ENCODE measurements around the gene SPOUT1.

DNA sequence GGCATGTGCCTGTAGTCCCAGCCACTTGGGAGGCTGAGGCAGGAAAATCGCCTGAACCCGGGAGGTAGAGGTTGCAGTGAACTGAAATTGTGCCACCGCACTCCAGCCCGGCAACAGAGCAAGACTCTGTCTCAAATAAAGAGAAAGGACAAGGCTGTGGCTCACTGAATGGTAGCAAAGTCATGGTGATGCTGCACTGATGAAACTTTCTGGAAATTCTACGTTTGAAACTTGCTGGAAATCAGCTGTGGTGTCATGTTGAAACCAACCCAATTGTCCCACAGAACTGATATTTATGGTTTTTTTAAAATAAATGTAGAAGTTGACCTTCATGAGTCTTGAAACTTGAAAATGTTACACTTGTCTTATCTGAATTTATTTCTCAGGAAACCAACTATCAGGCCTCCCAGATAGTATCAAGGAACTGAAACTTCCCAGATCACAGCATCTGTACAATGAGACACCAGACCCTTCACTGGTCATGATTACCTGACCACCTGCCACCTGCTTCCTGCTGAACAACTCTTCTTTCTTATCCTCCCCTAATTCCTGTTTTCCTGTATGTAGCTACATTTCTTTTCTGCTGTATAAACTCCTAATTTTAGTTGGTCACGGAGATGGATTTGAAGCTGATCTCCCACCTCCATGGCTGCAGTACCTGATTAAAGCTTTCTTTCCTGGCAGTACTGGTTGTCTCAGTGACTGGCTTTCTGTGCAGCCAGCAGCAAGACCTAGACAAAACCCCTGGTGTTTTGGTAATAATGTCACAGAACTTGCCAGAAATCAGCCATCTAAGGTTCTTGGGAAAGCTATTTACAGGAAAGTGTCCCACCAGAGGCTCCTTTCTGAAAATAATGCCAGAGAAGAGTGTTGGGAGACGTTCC lies 48.2 kb downstream of the SPOUT1 start:
- no peak for TF ChIP-seq CTCF (IDR thresholded peaks at IDR 0.05)
- TF ChIP-seq POLR2AphosphoS5 (IDR thresholded peaks at IDR 0.05; ENCODE audit: insufficient read depth in 1 of 2, low read depth in 1 of 2): no peak
